ENCODE results near the gene NHEJ1.

NHEJ1 gene

GRCh38 chr2:219172231-219173154, 11.9 kb upstream of the NHEJ1 start:
- H3K4me1 ChIP-seq (ENCODE audit: control insufficient read depth in 1 of 2, insufficient read depth in 2 of 2, low read length in 2 of 2): peaks cover 7 to 24% of the 10 kb centered on the region in 2 donors
- H3K36me3 ChIP-seq (ENCODE audit: control insufficient read depth in 1 of 2, insufficient read depth in 2 of 2, low read length in 2 of 2): peaks cover 27 to 33% of the 10 kb centered on the region in 2 donors
- no peaks in the 10 kb centered on the region for H3K9me3 ChIP-seq (ENCODE audit: control insufficient read depth in 1 of 2, low read length in 2 of 2)
- no peak overlapping the region for H3K4me3 ChIP-seq (ENCODE audit: low read depth in 1 of 2, low read length in 2 of 2)
- H3K27ac ChIP-seq (ENCODE audit: low read length): peak overlapping the region; percentile 62
- no peaks in the 10 kb centered on the region for H3K27me3 ChIP-seq (ENCODE audit: low read depth, low read length)

- no peaks in the 10 kb centered on the region for H3K9me3 ChIP-seq (ENCODE audit: control insufficient read depth in 1 of 2, low read length in 2 of 2)
- H3K27ac ChIP-seq (ENCODE audit: low read length): peak overlapping the region; percentile 62
- peaks cover 27 to 33% of the 10 kb centered on the region in 2 donors for H3K36me3 ChIP-seq (ENCODE audit: control insufficient read depth in 1 of 2, insufficient read depth in 2 of 2, low read length in 2 of 2)
- H3K4me3 ChIP-seq (ENCODE audit: low read depth in 1 of 2, low read length in 2 of 2): no peak overlapping the region
- no peaks in the 10 kb centered on the region for H3K27me3 ChIP-seq (ENCODE audit: low read depth, low read length)
- peaks cover 7 to 24% of the 10 kb centered on the region in 2 donors for H3K4me1 ChIP-seq (ENCODE audit: control insufficient read depth in 1 of 2, insufficient read depth in 2 of 2, low read length in 2 of 2)
Measured at GRCh38 chr2:219171231-219171651, 10.6 kb upstream of the NHEJ1 start.

- H3K9me3 ChIP-seq (ENCODE audit: control insufficient read depth in 1 of 2, low read length in 2 of 2): no peaks in the 10 kb centered on the region
Measured at GRCh38 chr2:219169930-219170654, 9.5 kb upstream of the NHEJ1 start, which contains the start of gene SLC23A3. SLC23A3 (minus strand) TSS chr2:219170029; CDS start chr2:219169984, 45 bp downstream.

GRCh38 chr2:219168932-219169331, 8.3 kb upstream of the NHEJ1 start:
- H3K9me3 ChIP-seq (ENCODE audit: control insufficient read depth in 1 of 2, low read length in 2 of 2): no peaks in the 10 kb centered on the region
- H3K27me3 ChIP-seq (ENCODE audit: low read depth, low read length): no peaks in the 10 kb centered on the region
- H3K27ac ChIP-seq (ENCODE audit: low read length): no peak overlapping the region
- no peak overlapping the region for H3K4me3 ChIP-seq (ENCODE audit: low read depth in 1 of 2, low read length in 2 of 2)
- H3K4me1 ChIP-seq (ENCODE audit: control insufficient read depth in 1 of 2, insufficient read depth in 2 of 2, low read length in 2 of 2): peaks cover 0 to 8% of the 10 kb centered on the region in 2 donors
- peaks cover 15 to 21% of the 10 kb centered on the region in 2 donors for H3K36me3 ChIP-seq (ENCODE audit: control insufficient read depth in 1 of 2, insufficient read depth in 2 of 2, low read length in 2 of 2)

More at GRCh38 chr2:219169930-219170654, 9.5 kb upstream of the NHEJ1 start, which contains the start of gene SLC23A3:
- Histone ChIP-seq H3K27me3 (ENCODE audit: low read depth, low read length) (no peaks in the 10 kb centered on the region), H3K27ac (ENCODE audit: low read length) (no peak within 1 kb of the TSS), H3K4me3 (ENCODE audit: low read depth in 1 of 2, low read length in 2 of 2) (no peak within 1 kb of the TSS), H3K36me3 (ENCODE audit: control insufficient read depth in 1 of 2, insufficient read depth in 2 of 2, low read length in 2 of 2) (peaks cover 27 to 33% of the 10 kb centered on the region in 2 donors), H3K4me1 (ENCODE audit: control insufficient read depth in 1 of 2, insufficient read depth in 2 of 2, low read length in 2 of 2) (peaks cover 0 to 14% of the 10 kb centered on the region in 2 donors)

- Histone ChIP-seq H3K4me3 (ENCODE audit: low read depth in 1 of 2, low read length in 2 of 2) (no peak overlapping the region), H3K36me3 (ENCODE audit: control insufficient read depth in 1 of 2, insufficient read depth in 2 of 2, low read length in 2 of 2) (peaks cover 12 to 18% of the 10 kb centered on the region in 2 donors), H3K27me3 (ENCODE audit: low read depth, low read length) (no peaks in the 10 kb centered on the region), H3K4me1 (ENCODE audit: control insufficient read depth in 1 of 2, insufficient read depth in 2 of 2, low read length in 2 of 2) (peaks cover 0 to 8% of the 10 kb centered on the region in 2 donors), H3K9me3 (ENCODE audit: control insufficient read depth in 1 of 2, low read length in 2 of 2) (no peaks in the 10 kb centered on the region), H3K27ac (ENCODE audit: low read length) (no peak overlapping the region)
Measured at GRCh38 chr2:219168526-219168925, 7.9 kb upstream of the NHEJ1 start.

- Histone ChIP-seq H3K27me3 (ENCODE audit: low read depth, low read length) (no peaks in the 10 kb centered on the region), H3K9me3 (ENCODE audit: control insufficient read depth in 1 of 2, low read length in 2 of 2) (no peaks in the 10 kb centered on the region), H3K27ac (ENCODE audit: low read length) (no peak overlapping the region), H3K36me3 (ENCODE audit: control insufficient read depth in 1 of 2, insufficient read depth in 2 of 2, low read length in 2 of 2) (peaks cover 8 to 14% of the 10 kb centered on the region in 2 donors), H3K4me3 (ENCODE audit: low read depth in 1 of 2, low read length in 2 of 2) (no peak overlapping the region), H3K4me1 (ENCODE audit: control insufficient read depth in 1 of 2, insufficient read depth in 2 of 2, low read length in 2 of 2) (peaks cover 0 to 8% of the 10 kb centered on the region in 2 donors)
Measured at GRCh38 chr2:219167997-219168396, 7.4 kb upstream of the NHEJ1 start.

- Histone ChIP-seq H3K27ac (ENCODE audit: low read length) (no peak overlapping the region), H3K4me1 (ENCODE audit: control insufficient read depth in 1 of 2, insufficient read depth in 2 of 2, low read length in 2 of 2) (peaks cover 3 to 4% of the 10 kb centered on the region in 2 donors), H3K9me3 (ENCODE audit: control insufficient read depth in 1 of 2, low read length in 2 of 2) (no peaks in the 10 kb centered on the region), H3K4me3 (ENCODE audit: low read depth in 1 of 2, low read length in 2 of 2) (no peak overlapping the region), H3K27me3 (ENCODE audit: low read depth, low read length) (no peaks in the 10 kb centered on the region), H3K36me3 (ENCODE audit: control insufficient read depth in 1 of 2, insufficient read depth in 2 of 2, low read length in 2 of 2) (no peaks in the 10 kb centered on the region)
Measured at GRCh38 chr2:219165058-219165911, 4.7 kb upstream of the NHEJ1 start.

GRCh38 chr2:219163156-219163555, 2.5 kb upstream of the NHEJ1 start:
- Histone ChIP-seq H3K4me3 (ENCODE audit: low read depth in 1 of 2, low read length in 2 of 2) (no peak overlapping the region), H3K27me3 (ENCODE audit: low read depth, low read length) (no peaks in the 10 kb centered on the region), H3K27ac (ENCODE audit: low read length) (no peak overlapping the region), H3K4me1 (ENCODE audit: control insufficient read depth in 1 of 2, insufficient read depth in 2 of 2, low read length in 2 of 2) (peaks cover 8 to 9% of the 10 kb centered on the region in 2 donors), H3K9me3 (ENCODE audit: control insufficient read depth in 1 of 2, low read length in 2 of 2) (no peaks in the 10 kb centered on the region), H3K36me3 (ENCODE audit: control insufficient read depth in 1 of 2, insufficient read depth in 2 of 2, low read length in 2 of 2) (peaks cover 0 to under 1% of the 10 kb centered on the region in 2 donors)

- H3K4me1 ChIP-seq (ENCODE audit: control insufficient read depth in 1 of 2, insufficient read depth in 2 of 2, low read length in 2 of 2): peaks cover 8 to 9% of the 10 kb centered on the region in 2 donors
Measured at GRCh38 chr2:219161097-219161496, 482 bp upstream of the NHEJ1 start.

GRCh38 chr2:219159771-219160185, 837 bp downstream of the NHEJ1 start:
- Histone ChIP-seq H3K36me3 (ENCODE audit: control insufficient read depth in 1 of 2, insufficient read depth in 2 of 2, low read length in 2 of 2) (peaks cover 15 to 19% of the 10 kb centered on the region in 2 donors), H3K27me3 (ENCODE audit: low read depth, low read length) (no peaks in the 10 kb centered on the region), H3K4me3 (ENCODE audit: low read depth in 1 of 2, low read length in 2 of 2) (peak overlapping the region; percentile 66 to 68), H3K4me1 (ENCODE audit: control insufficient read depth in 1 of 2, insufficient read depth in 2 of 2, low read length in 2 of 2) (peaks cover 8 to 9% of the 10 kb centered on the region in 2 donors), H3K27ac (ENCODE audit: low read length) (peak overlapping the region; percentile 54), H3K9me3 (ENCODE audit: control insufficient read depth in 1 of 2, low read length in 2 of 2) (no peaks in the 10 kb centered on the region)

More at GRCh38 chr2:219161097-219161496, 482 bp upstream of the NHEJ1 start:
- H3K36me3 ChIP-seq (ENCODE audit: control insufficient read depth in 1 of 2, insufficient read depth in 2 of 2, low read length in 2 of 2): peaks cover 15 to 19% of the 10 kb centered on the region in 2 donors
- H3K27ac ChIP-seq (ENCODE audit: low read length): peak overlapping the region; percentile 61
- no peaks in the 10 kb centered on the region for H3K27me3 ChIP-seq (ENCODE audit: low read depth, low read length)
- no peaks in the 10 kb centered on the region for H3K9me3 ChIP-seq (ENCODE audit: control insufficient read depth in 1 of 2, low read length in 2 of 2)
- peak overlapping the region; percentile 66 to 68 for H3K4me3 ChIP-seq (ENCODE audit: low read depth in 1 of 2, low read length in 2 of 2)

Measured in muscle layer of duodenum (tissue), 2 donors.